Mucosa of stomach (tissue), 1 donor: Measurements from ENCODE around the gene ITPRIPL2.

Experiments used
- H3K27me3 ChIP-seq: one replicate; pipeline ENCODE4 v1.7.0; 2013; ENCODE audit warnings: mild to moderate bottlenecking, low read length; ENCODE audit not compliant: control insufficient read depth, insufficient read depth
- H3K36me3 ChIP-seq: one replicate; pipeline ENCODE4 v1.7.0; 2013; ENCODE audit warnings: low read length; ENCODE audit not compliant: control insufficient read depth, insufficient read depth
- H3K4me1 ChIP-seq: one replicate; pipeline ENCODE4 v1.7.0; 2013; ENCODE audit warnings: mild to moderate bottlenecking, low read length; ENCODE audit not compliant: control insufficient read depth, insufficient read depth
- H3K4me3 ChIP-seq: one replicate; pipeline ENCODE4 v1.7.0; 2013; ENCODE audit warnings: low read length
- H3K9ac ChIP-seq: one replicate; pipeline ENCODE4 v1.7.0; 2013; ENCODE audit warnings: mild to moderate bottlenecking, low read length, moderate library complexity
- H3K9me3 ChIP-seq: one replicate; pipeline ENCODE4 v1.7.0; 2013; ENCODE audit warnings: mild to moderate bottlenecking, low read length, moderate library complexity; ENCODE audit not compliant: control insufficient read depth
- donor health status: Pancreatic carcinoma.

ITPRIPL2 gene

GRCh38 chr16:19098173-19098572 is 15.6 kb upstream of the ITPRIPL2 start:
- Histone ChIP-seq H3K27me3 (no peaks in the 10 kb centered on the region), H3K4me3 (no peak overlapping the region), H3K36me3 (no peaks in the 10 kb centered on the region), H3K4me1 (peaks cover 17% of the 10 kb centered on the region), H3K9ac (no peak overlapping the region), H3K9me3 (no peaks in the 10 kb centered on the region)

GRCh38 chr16:19102187-19102872 is 11.4 kb upstream of the ITPRIPL2 start:
- H3K4me1 ChIP-seq, result peaks cover 2% of the 10 kb centered on the region

DNA sequence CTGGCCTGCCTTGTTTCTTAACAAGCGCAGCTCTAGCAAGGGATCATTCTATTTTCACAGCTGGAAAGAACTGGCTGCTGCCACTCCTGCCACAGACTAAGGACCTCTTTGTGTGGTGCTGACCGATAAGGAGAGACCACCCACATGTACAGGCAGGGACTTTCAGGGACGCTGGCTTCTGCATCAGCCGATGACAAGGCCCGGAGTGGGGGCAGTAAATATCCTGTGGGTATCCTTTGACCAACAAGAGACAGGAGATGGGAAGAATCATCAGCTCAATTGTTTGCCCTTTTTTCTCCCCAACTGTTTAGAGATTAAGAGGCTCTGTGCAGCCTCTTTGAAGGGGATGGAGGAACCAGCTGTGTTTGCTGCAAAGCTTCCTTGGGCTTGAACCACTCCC is 9.2 kb upstream of the ITPRIPL2 start:
- no peaks in the 10 kb centered on the region for H3K36me3 ChIP-seq
- H3K9me3 ChIP-seq, result no peaks in the 10 kb centered on the region
- H3K9ac ChIP-seq, result no peak overlapping the region
- no peak overlapping the region for H3K4me3 ChIP-seq
- H3K4me1 ChIP-seq, result peaks cover 23% of the 10 kb centered on the region
- H3K27me3 ChIP-seq, result no peaks in the 10 kb centered on the region

More at GRCh38 chr16:19102187-19102872, 11.4 kb upstream of the ITPRIPL2 start:
- no peak overlapping the region for H3K9ac ChIP-seq
- H3K4me3 ChIP-seq, result no peak overlapping the region
- H3K36me3 ChIP-seq, result no peaks in the 10 kb centered on the region
- no peaks in the 10 kb centered on the region for H3K27me3 ChIP-seq
- no peaks in the 10 kb centered on the region for H3K9me3 ChIP-seq

DNA sequence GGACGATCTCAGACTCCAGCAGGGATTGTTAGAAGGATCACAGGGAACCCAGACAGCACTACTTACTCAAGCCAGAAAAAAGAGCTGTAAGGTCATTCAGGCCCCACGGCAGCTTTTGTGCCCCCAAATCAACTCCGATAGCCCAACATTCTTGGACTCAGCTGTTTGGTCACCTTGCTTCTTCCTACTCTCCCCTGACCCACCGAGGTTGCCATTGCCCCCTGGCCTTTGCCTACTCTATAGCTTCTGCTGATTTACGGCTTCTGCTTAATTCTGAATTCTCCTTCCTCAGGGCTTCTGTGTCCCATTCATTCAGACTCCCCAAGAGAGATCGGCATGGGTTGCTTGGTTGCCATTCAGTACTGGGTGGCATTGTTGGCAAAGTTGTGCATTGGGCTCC is 8.6 kb upstream of the ITPRIPL2 start:
- no peaks in the 10 kb centered on the region for H3K36me3 ChIP-seq
- peaks cover 26% of the 10 kb centered on the region for H3K4me1 ChIP-seq
- no peak overlapping the region for H3K4me3 ChIP-seq
- no peaks in the 10 kb centered on the region for H3K27me3 ChIP-seq
- no peak overlapping the region for H3K9ac ChIP-seq
- H3K9me3 ChIP-seq, result no peaks in the 10 kb centered on the region

DNA sequence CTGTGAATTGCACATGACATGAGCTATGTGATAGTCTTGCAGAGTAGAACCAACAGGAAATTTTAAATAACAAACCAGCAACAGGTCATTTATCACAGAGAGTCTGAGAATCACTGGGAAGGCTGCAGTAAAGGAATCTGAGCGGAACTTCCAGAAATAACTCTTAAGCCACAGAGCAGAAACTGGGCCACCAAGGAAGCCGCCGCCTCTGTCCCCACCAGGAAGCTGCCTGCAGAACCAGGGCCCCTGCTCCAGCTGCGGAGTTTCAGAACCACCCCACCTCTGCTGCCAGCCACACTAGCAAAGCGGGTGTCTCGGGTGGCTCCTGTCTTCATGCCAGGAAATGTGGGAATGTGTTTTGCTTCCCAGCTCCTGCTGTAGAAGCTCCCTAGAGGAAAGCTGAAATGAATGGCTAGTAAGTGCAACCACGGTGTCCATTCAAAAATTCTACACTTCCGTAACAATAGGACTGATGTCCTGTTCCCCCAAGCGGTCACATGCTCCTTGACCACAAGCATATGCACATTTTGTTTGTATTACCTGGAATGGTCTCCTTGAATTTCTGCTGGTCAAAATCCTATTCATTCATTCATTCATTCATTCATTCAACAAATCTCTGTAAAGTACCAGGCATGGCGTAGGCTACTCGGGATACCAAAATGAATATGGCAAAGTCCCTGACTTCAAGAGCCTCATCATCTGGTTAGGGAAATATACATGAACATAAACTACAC is 7.7 kb upstream of the ITPRIPL2 start:
- Histone ChIP-seq H3K27me3 (no peaks in the 10 kb centered on the region), H3K9ac (no peak overlapping the region), H3K4me1 (peaks cover 31% of the 10 kb centered on the region), H3K4me3 (no peak overlapping the region), H3K9me3 (no peaks in the 10 kb centered on the region), H3K36me3 (no peaks in the 10 kb centered on the region)

GRCh38 chr16:19106625-19107020 is 7.1 kb upstream of the ITPRIPL2 start:
- Histone ChIP-seq H3K27me3 (no peaks in the 10 kb centered on the region), H3K4me3 (no peak overlapping the region), H3K9me3 (no peaks in the 10 kb centered on the region), H3K4me1 (peaks cover 36% of the 10 kb centered on the region), H3K36me3 (no peaks in the 10 kb centered on the region), H3K9ac (no peak overlapping the region)

GRCh38 chr16:19108409-19109287 is 5.1 kb upstream of the ITPRIPL2 start:
- peaks cover 50% of the 10 kb centered on the region for H3K4me1 ChIP-seq
- H3K36me3 ChIP-seq, result no peaks in the 10 kb centered on the region
- H3K4me3 ChIP-seq, result no peak overlapping the region
- H3K27me3 ChIP-seq, result no peaks in the 10 kb centered on the region
- H3K9ac ChIP-seq, result no peak overlapping the region
- no peaks in the 10 kb centered on the region for H3K9me3 ChIP-seq

- peaks cover 50% of the 10 kb centered on the region for H3K4me1 ChIP-seq
- H3K4me3 ChIP-seq, result no peak overlapping the region
- no peaks in the 10 kb centered on the region for H3K36me3 ChIP-seq
- H3K9me3 ChIP-seq, result no peaks in the 10 kb centered on the region
- H3K9ac ChIP-seq, result no peak overlapping the region
- no peaks in the 10 kb centered on the region for H3K27me3 ChIP-seq
Measured at GRCh38 chr16:19109288-19109664, 4.5 kb upstream of the ITPRIPL2 start.

GRCh38 chr16:19110537-19111360 is 3.0 kb upstream of the ITPRIPL2 start:
- Histone ChIP-seq H3K4me3 (no peak overlapping the region), H3K9ac (peak overlapping the region; percentile 6), H3K9me3 (no peaks in the 10 kb centered on the region), H3K27me3 (no peaks in the 10 kb centered on the region), H3K4me1 (peaks cover 61% of the 10 kb centered on the region), H3K36me3 (no peaks in the 10 kb centered on the region)

DNA sequence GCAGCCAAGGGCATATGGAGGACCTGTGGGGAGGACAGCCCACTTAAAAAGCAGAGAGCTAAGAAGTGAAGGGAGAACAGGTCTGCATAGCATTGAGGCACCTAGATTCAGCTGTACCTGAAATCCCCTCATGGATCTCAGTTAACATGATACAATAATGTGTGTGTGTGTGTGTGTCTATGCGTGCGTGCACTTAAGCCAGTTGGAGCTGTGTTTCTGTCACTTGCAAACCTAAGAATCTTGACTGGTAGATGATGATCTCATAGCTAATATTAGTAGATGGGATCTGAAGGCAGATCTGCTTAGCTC is 1.7 kb upstream of the ITPRIPL2 start:
- Histone ChIP-seq H3K9ac (peak overlapping the region; percentile 28), H3K9me3 (no peaks in the 10 kb centered on the region), H3K36me3 (no peaks in the 10 kb centered on the region), H3K4me1 (peaks cover 74% of the 10 kb centered on the region), H3K4me3 (no peak overlapping the region), H3K27me3 (no peaks in the 10 kb centered on the region)

DNA sequence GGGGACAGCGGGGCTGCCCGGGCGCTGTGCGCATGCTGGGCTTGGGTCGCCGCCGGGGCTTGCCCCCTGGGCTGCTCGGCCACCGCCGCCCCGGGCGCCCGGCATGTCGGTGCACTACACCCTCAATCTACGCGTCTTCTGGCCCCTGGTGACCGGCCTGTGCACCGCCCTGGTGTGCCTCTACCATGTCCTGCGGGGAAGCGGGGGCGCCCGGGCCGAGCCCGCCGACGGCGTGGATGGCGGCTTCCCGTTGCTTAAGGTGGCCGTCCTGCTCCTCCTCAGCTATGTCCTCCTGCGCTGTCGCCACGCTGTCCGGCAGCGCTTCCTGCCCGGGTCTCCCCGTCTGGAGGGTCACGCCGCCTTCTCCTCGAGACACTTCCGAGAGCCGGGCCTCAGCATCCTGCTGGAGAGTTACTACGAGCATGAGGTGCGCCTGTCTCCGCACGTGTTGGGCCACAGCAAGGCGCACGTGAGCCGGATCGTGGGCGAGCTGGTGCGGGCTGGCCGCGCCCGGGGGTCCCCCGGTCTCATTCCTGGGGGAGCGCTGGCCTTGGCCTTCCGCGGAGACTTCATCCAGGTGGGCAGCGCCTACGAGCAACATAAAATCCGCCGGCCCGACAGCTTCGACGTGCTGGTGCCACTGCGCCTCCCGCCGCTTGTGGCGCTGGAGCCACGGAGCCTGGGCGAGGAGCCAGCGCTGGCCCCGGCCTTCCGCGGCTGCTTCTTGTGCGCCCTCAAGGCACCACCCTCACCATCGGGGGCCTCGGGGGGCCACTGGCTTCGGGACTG is 789 bp downstream of the ITPRIPL2 start:
- peaks cover 64% of the 10 kb centered on the region for H3K4me1 ChIP-seq
- no peaks in the 10 kb centered on the region for H3K9me3 ChIP-seq

More for the DNA sequence above, 789 bp downstream of the ITPRIPL2 start:
- Histone ChIP-seq H3K4me3 (peak overlapping the region; percentile 40), H3K27me3 (no peaks in the 10 kb centered on the region), H3K36me3 (no peaks in the 10 kb centered on the region), H3K9ac (peak overlapping the region; percentile 74)
